GM18505 (cell line): ENCODE measurements around the gene C2CD4D.

ENCODE experiments used
- ATAC-seq: cut with Tn5 transposase; IDR thresholded peaks from one replicate; pipeline ENCODE4 v1.9.1; 2021; ENCODE audit not compliant: unreplicated experiment
- POLR2A ChIP-seq: IDR thresholded peaks from 4 replicates; pipeline ENCODE4 v1.6.1; 2011; ENCODE audit warnings: borderline replicate concordance; ENCODE audit not compliant: insufficient read depth, insufficient read length; ENCODE audit errors: extremely low read depth

Gene C2CD4D

GRCh38 chr1:151852733-151853132, 13.1 kb upstream of the C2CD4D start:
- no peak for TF ChIP-seq POLR2A
- ATAC-seq, result no peak

- no peak for ATAC-seq
- TF ChIP-seq POLR2A, result no peak
Observed at GRCh38 chr1:151851886-151852285, 12.3 kb upstream of the C2CD4D start.

- no peak for TF ChIP-seq POLR2A
- ATAC-seq, result no peak
Observed at GRCh38 chr1:151849871-151850270, 10.3 kb upstream of the C2CD4D start.

DNA sequence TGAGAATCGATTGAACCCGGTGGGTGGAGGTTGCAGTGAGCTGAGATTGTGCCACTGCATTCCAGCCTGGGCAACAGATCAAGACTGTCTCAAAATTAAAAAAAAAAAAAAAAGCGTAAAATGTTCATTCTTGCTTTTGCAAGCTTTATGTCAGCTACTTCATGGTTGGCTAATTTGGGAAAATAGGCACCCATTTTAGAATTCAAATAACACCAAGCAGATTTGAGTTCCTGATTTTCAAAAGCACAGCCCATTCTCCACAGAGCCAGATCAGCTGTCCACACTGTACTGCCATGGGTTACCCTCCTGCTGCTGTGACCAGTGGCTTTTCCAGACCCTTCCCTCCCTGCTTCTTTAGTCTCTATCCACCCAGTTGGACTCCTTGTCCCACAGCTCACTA, 9.5 kb upstream of the C2CD4D start:
- ATAC-seq, result no peak
- no peak for TF ChIP-seq POLR2A

DNA sequence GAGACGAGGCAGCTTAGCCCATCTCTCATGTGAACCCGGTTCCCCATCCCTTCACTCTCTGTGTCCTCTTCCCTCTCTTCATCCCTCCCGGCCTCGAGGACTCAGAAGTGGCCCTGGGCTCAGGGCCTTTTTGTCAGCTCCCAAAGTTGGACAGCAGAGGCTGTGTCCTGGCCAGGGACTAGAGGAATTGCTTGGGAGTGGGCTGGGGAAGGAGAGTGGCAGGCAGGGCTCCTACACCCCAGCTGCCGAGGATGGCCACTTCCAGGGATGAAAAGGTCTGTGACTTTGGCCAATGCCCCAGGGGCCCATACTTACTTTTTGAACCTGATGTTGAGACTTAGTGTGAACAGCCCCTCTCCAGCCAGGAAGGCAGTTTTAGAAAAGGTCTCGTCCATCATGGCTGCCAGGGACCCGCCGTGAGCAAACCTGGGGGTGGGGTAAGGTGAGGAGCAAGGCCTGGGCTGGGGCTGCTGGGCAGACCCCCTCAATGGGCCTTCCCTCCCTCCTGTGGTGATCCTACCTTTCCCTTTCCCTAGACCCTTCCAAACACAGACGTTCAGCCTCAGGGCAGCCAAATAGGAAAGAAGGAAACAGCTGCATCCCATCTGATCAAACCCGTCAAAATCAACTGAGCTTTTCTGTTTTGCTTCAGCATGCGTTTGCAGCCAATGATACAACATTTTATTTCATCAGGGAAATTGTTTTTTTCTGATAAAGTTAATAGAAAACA, 8.4 kb upstream of the C2CD4D start:
- ATAC-seq, result no peak

GRCh38 chr1:151846686-151847237, 7.1 kb upstream of the C2CD4D start:
- no peak for ATAC-seq
- TF ChIP-seq POLR2A, result no peak

More for the DNA sequence above, 8.4 kb upstream of the C2CD4D start:
- no peak for TF ChIP-seq POLR2A

- no peak for TF ChIP-seq POLR2A
- no peak for ATAC-seq
Observed at GRCh38 chr1:151846062-151846568, 6.5 kb upstream of the C2CD4D start.

DNA sequence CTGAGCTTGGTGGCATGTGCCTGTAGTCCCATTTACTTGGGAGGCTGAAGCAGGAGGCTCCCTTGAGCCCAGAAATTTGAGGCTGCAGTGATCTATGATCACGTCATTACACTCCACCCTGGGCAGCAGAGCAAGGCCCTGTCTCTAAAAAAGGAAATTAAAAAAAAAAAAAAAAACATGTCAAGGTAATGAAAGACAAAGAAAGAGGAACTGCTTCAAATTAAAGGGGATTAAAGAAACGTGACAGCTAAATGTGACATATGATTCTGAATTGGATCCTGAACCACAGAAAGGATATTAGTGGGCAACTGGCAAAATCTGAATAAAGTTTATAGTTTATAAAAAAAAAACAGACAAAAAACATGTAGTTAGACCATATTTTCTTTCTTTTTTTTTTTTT, 3.8 kb upstream of the C2CD4D start:
- ATAC-seq, result no peak
- no peak for TF ChIP-seq POLR2A

- no peak for ATAC-seq
- no peak for TF ChIP-seq POLR2A
Observed at GRCh38 chr1:151841141-151841540, 1.5 kb upstream of the C2CD4D start.

DNA sequence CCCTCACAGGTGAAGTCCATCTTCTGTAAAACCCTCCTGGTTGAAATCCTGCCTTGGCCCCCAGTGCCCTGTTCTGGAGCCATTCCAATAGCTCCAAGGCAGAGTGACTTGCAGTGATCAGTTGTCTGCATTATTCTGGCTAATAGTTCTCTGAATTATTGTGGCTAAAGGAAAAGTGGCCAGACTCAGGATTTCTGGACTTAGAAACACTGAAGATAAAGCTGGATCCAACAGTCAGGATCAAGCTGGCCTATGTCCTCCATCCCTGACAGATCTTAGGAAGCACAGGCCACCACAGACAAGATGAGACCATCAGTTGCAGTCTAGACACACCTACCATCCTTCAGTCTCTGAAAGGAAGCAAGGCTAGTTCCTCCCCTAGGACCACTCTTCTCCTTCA, 801 bp upstream of the C2CD4D start:
- no peak for TF ChIP-seq POLR2A
- no peak for ATAC-seq

DNA sequence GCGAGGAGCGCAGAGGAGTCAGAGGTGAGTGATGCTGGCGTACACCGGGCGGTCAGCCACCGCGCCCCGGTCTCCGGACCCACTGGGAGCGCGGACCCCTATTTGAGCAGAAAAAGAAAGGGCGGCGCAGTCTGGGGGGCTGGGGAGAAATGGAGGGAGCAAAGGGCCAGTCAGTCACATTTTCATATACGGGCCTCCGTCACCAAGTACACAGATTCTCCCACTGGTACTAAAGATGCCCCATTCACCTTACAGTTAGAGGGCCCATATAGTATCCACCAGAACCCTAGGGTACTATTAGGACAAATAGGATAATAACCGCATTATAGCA, 573 bp downstream of the C2CD4D start:
- TF ChIP-seq POLR2A, result no peak
- ATAC-seq, result no peak

GRCh38 chr1:151838222-151839081, 1.2 kb downstream of the C2CD4D start:
- TF ChIP-seq POLR2A, result no peak
- no peak for ATAC-seq

DNA sequence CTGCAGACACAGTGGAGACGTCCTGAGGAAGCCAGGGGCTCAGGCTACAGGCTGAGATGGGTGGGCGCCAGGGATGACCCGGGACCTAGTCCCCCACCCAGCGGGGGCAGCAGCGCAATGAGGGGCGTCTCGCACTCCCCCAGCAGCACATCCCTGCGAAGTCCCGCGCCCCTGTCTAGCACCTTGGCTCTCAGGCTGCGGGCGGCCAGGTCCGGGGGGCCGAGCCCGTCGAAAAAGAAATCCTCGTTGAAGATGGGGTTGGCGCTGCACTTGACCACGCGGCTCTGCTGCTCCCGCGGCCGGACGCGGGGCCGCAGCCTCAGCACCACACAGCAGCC, 1.8 kb downstream of the C2CD4D start:
- no peak for TF ChIP-seq POLR2A
- no peak for ATAC-seq

DNA sequence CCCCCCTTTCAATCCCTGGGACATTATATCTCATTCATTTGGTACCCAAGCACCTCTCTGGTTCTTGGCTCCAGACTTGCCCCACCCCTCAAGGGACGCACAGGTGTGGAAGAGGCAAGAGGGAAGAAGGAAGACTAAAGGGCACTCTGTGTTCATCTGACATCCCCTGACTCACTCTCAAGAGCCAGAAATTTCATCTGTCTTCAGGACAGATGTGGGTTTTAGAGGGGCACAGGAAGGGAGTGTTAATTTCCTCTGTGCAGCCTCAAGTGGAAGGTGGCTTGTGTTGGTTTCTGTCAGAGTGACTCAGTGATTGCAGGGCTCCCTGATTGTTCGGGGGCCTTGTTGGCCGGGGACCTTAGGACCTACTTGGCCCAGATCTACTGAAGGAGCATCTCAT, 2.4 kb downstream of the C2CD4D start:
- no peak for TF ChIP-seq POLR2A
- no peak for ATAC-seq
